Panc1 (cell line): ENCODE data around the gene TNPO1.

Experiments
- CTCF ChIP-seq: fragments of 450-650 bp; IDR thresholded peaks from 2 replicates; pipeline ENCODE4 v1.5.1; 2017; ENCODE audit warnings: mild to moderate bottlenecking
- SIN3A ChIP-seq: IDR thresholded peaks from 2 replicates; pipeline ENCODE4 v1.6.1; 2012; ENCODE audit warnings: low read depth, mild to moderate bottlenecking, low read length, moderate library complexity, borderline replicate concordance; ENCODE audit not compliant: insufficient read depth

DNA sequence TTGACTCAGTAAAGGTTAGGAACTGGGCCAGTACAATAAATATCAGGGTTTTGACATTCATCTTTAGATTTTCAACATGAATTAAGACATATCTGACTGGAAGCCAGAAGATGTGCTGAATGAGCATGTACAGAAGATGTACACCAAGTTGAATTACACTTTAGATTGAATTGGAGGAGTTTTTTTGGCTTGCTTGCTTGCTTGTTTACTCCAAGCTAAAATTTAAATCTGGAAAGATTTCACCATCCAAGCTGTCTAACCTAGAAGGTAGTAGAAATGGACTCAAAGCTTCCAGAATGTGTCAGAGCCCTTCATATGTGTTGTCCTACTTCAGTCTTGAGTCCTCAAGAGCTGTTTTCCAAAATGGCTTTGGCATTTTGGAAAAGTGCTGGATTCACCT lies 90.3 kb downstream of the TNPO1 start:
- TF ChIP-seq CTCF (no peak), SIN3A (no peak)
